Right ventricle myocardium inferior (tissue), 1 donor: ENCODE data around the gene ALDH1L2. TPM values are rescaled to one million over a fixed set of nuclear protein-coding genes. Genes with fewer than 3 reads are reported as not detected.
A peak's percentile ranks its signal among the peaks of the same experiment; 100 is the strongest.
"Not testable (repeated sequence)": the region's sequence is repeated elsewhere in the genome, so short reads cannot be mapped to it uniquely, and the experiment has no call there.

Experiments used
- ATAC-seq: fragments of 200-7000 bp; cut with Tn5 transposase; one replicate; pipeline ENCODE4 v1.9.1; 2020; ENCODE audit warnings: mild to moderate bottlenecking, moderate library complexity
- DNase-seq: peaks from one replicate; pipeline ENCODE4 v3.0.0; 2021; ENCODE audit errors: missing footprints
- intact Hi-C: fragments of 100-400 bp; cut with DNase I; formaldehyde crosslinking; loops from one replicate; pipeline ENCODE4 v1.11.0; 2022
- total RNA-seq: library from RNA; stranded (reverse); fragmentation: NEBNext Ultra II Directional; extraction: Animal tissue kit (Norgen Biotek cat#: 25700); gene quantifications from one replicate; pipeline ENCODE4 v1.2.1, GENCODE V29; 2021
- donor health status: DM: no; HTN: yes; CAD: no; lungs with severe emphysema.

The ALDH1L2 gene
- total RNA-seq, 1 donor from 2014 or later: 2.7 TPM

GRCh38 chr12:104998423-104999346 lies 85.6 kb downstream of the ALDH1L2 start:
- intact Hi-C loops: no loop called here
- ATAC-seq: peak; percentile 34
- DNase-seq: peak; percentile 66

- intact Hi-C loops: no loop called here
- ATAC-seq (no peak), DNase-seq (no peak)
Observed at GRCh38 chr12:104997541-104997940, 86.7 kb downstream of the ALDH1L2 start.

- DNase-seq (no peak), ATAC-seq (no peak)
- intact Hi-C loops: no loop called here
Observed at GRCh38 chr12:104994336-104994735, 89.9 kb downstream of the ALDH1L2 start.

GRCh38 chr12:104991565-104992128 lies 92.6 kb downstream of the ALDH1L2 start:
- intact Hi-C loops: no loop called here
- DNase-seq: no peak
- ATAC-seq: no peak

GRCh38 chr12:104990950-104991349 lies 93.3 kb downstream of the ALDH1L2 start:
- ATAC-seq (peak; percentile 42), DNase-seq (no peak)
- intact Hi-C loops: no loop called here

- intact Hi-C loops: no loop called here
- peak; percentile 95 for DNase-seq
- peak; percentile 100 for ATAC-seq
Observed at GRCh38 chr12:104986022-104986941, 98.0 kb downstream of the ALDH1L2 start, which contains the start of gene NOPCHAP1. NOPCHAP1 (plus strand) TSS chr12:104986316; CDS start chr12:104986353, 37 bp downstream.

GRCh38 chr12:104985206-104985605 lies 99.1 kb downstream of the ALDH1L2 start:
- DNase-seq: no peak
- no peak for ATAC-seq
- intact Hi-C loops: no loop called here

GRCh38 chr12:104977688-104978087 lies 106.6 kb downstream of the ALDH1L2 start:
- DNase-seq, intact Hi-C loops, ATAC-seq: not testable (repeated sequence)

GRCh38 chr12:104976703-104977102 lies 107.6 kb downstream of the ALDH1L2 start:
- intact Hi-C loops: no loop called here
- ATAC-seq (no peak), DNase-seq (no peak)

GRCh38 chr12:104975587-104976343 lies 108.5 kb downstream of the ALDH1L2 start:
- no peak for ATAC-seq
- intact Hi-C loops: no loop called here

GRCh38 chr12:104974626-104975290 lies 109.5 kb downstream of the ALDH1L2 start:
- ATAC-seq (peak; percentile 60), DNase-seq (no peak)
- intact Hi-C loops: no loop called here

More at GRCh38 chr12:104975587-104976343, 108.5 kb downstream of the ALDH1L2 start:
- no peak for DNase-seq

- ATAC-seq (no peak), DNase-seq (no peak)
- intact Hi-C loops: no loop called here
Observed at GRCh38 chr12:104973250-104973649, 111.0 kb downstream of the ALDH1L2 start.

GRCh38 chr12:104971306-104971705 lies 113.0 kb downstream of the ALDH1L2 start:
- ATAC-seq (no peak), DNase-seq (no peak)
- intact Hi-C loops: no loop called here

Other genes with a start within 250 kb of the ALDH1L2 start
- 3.9 TPM for gene SLC41A2, start 126.2 kb downstream of the ALDH1L2 start, total RNA-seq
- 9.9 TPM for gene NOPCHAP1, start 98.1 kb downstream of the ALDH1L2 start, total RNA-seq
- gene WASHC4, start 23.3 kb upstream of the ALDH1L2 start, total RNA-seq: 23.9 TPM
- 20.9 TPM for gene APPL2, start 151.7 kb upstream of the ALDH1L2 start, total RNA-seq
- 1.2 TPM for gene C12orf75, start 246.2 kb upstream of the ALDH1L2 start, total RNA-seq